ENCODE data around the gene HIC2.
"Not testable (repeated sequence)": the region's sequence is repeated elsewhere in the genome, so short reads cannot be mapped to it uniquely, and the experiment has no call there.

Gene HIC2

GRCh38 chr22:21417227-21417746, at the start of gene HIC2:
HIC2 (plus strand) TSS chr22:21417371; CDS start chr22:21442832, 25,461 bp downstream.
- FAIRE-seq = not testable (repeated sequence)

GRCh38 chr22:21368603-21369310, 48.4 kb upstream of the HIC2 start:
- FAIRE-seq = not testable (repeated sequence)

GRCh38 chr22:21375880-21376279, 41.3 kb upstream of the HIC2 start:
- not testable (repeated sequence) for FAIRE-seq

- FAIRE-seq = not testable (repeated sequence)
Observed at GRCh38 chr22:21383701-21384467, 33.3 kb upstream of the HIC2 start, which contains the start of gene RIMBP3B. RIMBP3B (plus strand) TSS chr22:21383751; CDS start chr22:21383859, 108 bp downstream.

- not testable (repeated sequence) for FAIRE-seq
Observed at GRCh38 chr22:21384468-21385357, 32.5 kb upstream of the HIC2 start.

- FAIRE-seq = not testable (repeated sequence)
Observed at GRCh38 chr22:21389480-21389879, 27.7 kb upstream of the HIC2 start.

GRCh38 chr22:21390013-21390412, 27.2 kb upstream of the HIC2 start:
- FAIRE-seq = not testable (repeated sequence)

- not testable (repeated sequence) for FAIRE-seq
Observed at GRCh38 chr22:21394613-21395012, 22.6 kb upstream of the HIC2 start.

- FAIRE-seq = not testable (repeated sequence)
Observed at GRCh38 chr22:21401197-21401969, 15.8 kb upstream of the HIC2 start.

- FAIRE-seq = not testable (repeated sequence)
Observed at GRCh38 chr22:21402763-21403314, 14.3 kb upstream of the HIC2 start.

- not testable (repeated sequence) for FAIRE-seq
Observed at GRCh38 chr22:21407139-21407538, 10.0 kb upstream of the HIC2 start.

- FAIRE-seq = not testable (repeated sequence)
Observed at GRCh38 chr22:21407792-21408191, 9.4 kb upstream of the HIC2 start.

- not testable (repeated sequence) for FAIRE-seq
Observed at GRCh38 chr22:21416375-21416774, 796 bp upstream of the HIC2 start.

GRCh38 chr22:21417853-21418252, 682 bp downstream of the HIC2 start:
- not testable (repeated sequence) for FAIRE-seq

- not testable (repeated sequence) for FAIRE-seq
Observed at GRCh38 chr22:21418974-21419638, 1.9 kb downstream of the HIC2 start.

- FAIRE-seq = not testable (repeated sequence)
Observed at GRCh38 chr22:21420180-21420763, 3.1 kb downstream of the HIC2 start.

GRCh38 chr22:21424084-21424709, 7.0 kb downstream of the HIC2 start:
- FAIRE-seq = not testable (repeated sequence)

GRCh38 chr22:21434378-21435233, 17.4 kb downstream of the HIC2 start:
- not testable (repeated sequence) for FAIRE-seq

Measured in colon (tissue), 2 donors.